ENCODE data around the gene SETBP1.

GRCh38 chr18:44903327-44903726 lies 222.6 kb downstream of the SETBP1 start:
- no peak for TF ChIP-seq YY1 (IDR thresholded peaks at IDR 0.05; ENCODE audit: insufficient read depth, insufficient read length)
- TF ChIP-seq ZNF274 (IDR thresholded peaks at IDR 0.05; ENCODE audit: low read depth, low read length), result no peak
- TF ChIP-seq SUZ12 (IDR thresholded peaks at IDR 0.05; ENCODE audit: extremely low read depth, insufficient read depth, insufficient read length), result no peak
